Measurements from ENCODE around the gene SLC6A15. TPM values are rescaled to one million over a fixed set of nuclear protein-coding genes. Genes with fewer than 3 reads are reported as not detected.

The SLC6A15 gene
- total RNA-seq, 1 donor = 53.3 TPM

GRCh38 chr12:84813780-84814663, 98.6 kb downstream of the SLC6A15 start:
- TF ChIP-seq CTCF (IDR thresholded peaks at IDR 0.05; ENCODE audit: insufficient read depth, low read length) = no peak
- DNase-seq (ENCODE audit: low read depth) = no peak
- H3K4me3 ChIP-seq (ENCODE audit: low read depth, low read length) = no peak overlapping the region

DNA sequence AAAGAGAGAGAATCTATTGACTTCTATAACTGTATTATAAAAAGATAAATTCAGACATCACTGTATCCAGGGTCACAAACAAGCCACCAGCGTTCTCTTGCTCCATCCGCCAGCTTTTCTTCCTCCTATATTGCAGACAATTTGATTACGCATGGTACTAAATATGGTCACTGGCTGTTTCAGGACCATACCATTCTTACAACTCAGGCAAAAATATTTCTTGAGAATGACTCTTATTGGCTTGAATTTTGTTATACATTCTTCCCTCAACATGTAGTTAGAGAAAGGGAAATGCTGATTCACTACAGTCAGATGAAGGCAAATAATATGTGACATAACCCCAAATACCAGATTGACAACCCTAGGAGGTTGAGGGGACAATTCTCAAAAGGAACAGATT, 101.3 kb downstream of the SLC6A15 start:
- no peak overlapping the region for H3K4me3 ChIP-seq (ENCODE audit: low read depth, low read length)
- no peak for TF ChIP-seq CTCF (IDR thresholded peaks at IDR 0.05; ENCODE audit: insufficient read depth, low read length)
- DNase-seq (ENCODE audit: low read depth) = no peak

DNA sequence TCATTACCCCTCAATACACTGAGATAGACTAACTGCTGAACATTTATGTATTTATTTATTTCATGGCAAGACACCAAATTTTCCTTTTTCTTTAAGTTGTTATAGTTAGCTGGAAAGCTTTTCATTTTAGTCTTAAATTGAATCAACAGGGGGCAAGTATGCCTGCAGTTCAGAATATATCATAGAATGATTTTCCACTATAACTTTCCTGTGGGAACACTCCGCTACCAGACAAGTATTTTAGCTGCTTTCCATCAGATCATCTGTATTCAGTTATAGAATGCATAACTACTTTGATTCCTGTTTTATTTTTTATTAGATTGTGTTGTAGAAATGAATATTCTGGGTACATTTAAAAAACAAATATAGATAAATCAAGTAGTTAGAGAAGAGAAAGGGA, 102.0 kb downstream of the SLC6A15 start:
- no peak for TF ChIP-seq CTCF (IDR thresholded peaks at IDR 0.05; ENCODE audit: insufficient read depth, low read length)
- DNase-seq (ENCODE audit: low read depth) = no peak

More for the DNA sequence above, 102.0 kb downstream of the SLC6A15 start:
- H3K4me3 ChIP-seq (ENCODE audit: low read depth, low read length) = no peak overlapping the region

Small RNA genes lying within 50 kb of the gene (small RNA-seq; reads per million reads assigned to genes)
- not detected for gene AC128657.1

Other genes with a start within 250 kb of the SLC6A15 start
- 1.7 TPM in 1 of 2 replicates, not detected in the other for gene TSPAN19, start 123.5 kb upstream of the SLC6A15 start, total RNA-seq (ENCODE audit: low replicate concordance)
- 1.5 and 2.7 TPM in 2 replicates for gene LRRIQ1, start 123.6 kb upstream of the SLC6A15 start, total RNA-seq (ENCODE audit: low replicate concordance)